Stimulated activated CD8-positive, alpha-beta memory T cell treated with anti-CD3 and anti-CD28 coated beads, Interleukin-4, amount 100 ng/mL, for 1 hour (primary cell): ENCODE data around the gene LTO1.
"Not testable (repeated sequence)": the region's sequence is repeated elsewhere in the genome, so short reads cannot be mapped to it uniquely, and the experiment has no call there.

Source experiments
- DNase-seq, 2 donors: peaks; one replicate each; pipeline ENCODE4 v3.0.0-alpha.2; 2020; ENCODE audit warnings: low read depth in 2 of 2, low spot score in 1 of 2

The LTO1 gene

GRCh38 chr11:69635804-69636511 is 39.2 kb downstream of the LTO1 start:
- no peak for DNase-seq

DNA sequence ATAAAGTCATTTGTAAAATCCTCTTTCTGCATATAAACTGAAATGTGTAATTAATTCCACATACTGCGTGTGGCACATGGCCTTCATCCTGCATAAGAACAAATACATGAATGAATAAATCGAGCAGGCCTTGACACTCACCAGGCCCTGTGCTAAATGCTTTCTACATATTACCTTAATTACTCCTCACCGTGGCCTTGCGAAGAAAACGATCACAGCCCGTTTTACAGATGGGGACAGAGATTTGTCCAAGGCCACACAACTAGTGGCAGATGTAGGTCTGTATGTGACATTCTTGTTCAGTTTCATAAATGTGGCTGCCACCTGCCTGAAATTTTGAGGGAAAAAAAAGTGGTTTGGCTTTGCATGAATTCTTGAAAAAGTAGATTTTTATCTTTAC is 40.0 kb downstream of the LTO1 start:
- DNase-seq = no peak

- no peak for DNase-seq
Measured at GRCh38 chr11:69634590-69634989, 40.6 kb downstream of the LTO1 start.

GRCh38 chr11:69634069-69634468 is 41.1 kb downstream of the LTO1 start:
- DNase-seq = no peak

GRCh38 chr11:69632900-69633299 is 42.3 kb downstream of the LTO1 start:
- DNase-seq = no peak

DNA sequence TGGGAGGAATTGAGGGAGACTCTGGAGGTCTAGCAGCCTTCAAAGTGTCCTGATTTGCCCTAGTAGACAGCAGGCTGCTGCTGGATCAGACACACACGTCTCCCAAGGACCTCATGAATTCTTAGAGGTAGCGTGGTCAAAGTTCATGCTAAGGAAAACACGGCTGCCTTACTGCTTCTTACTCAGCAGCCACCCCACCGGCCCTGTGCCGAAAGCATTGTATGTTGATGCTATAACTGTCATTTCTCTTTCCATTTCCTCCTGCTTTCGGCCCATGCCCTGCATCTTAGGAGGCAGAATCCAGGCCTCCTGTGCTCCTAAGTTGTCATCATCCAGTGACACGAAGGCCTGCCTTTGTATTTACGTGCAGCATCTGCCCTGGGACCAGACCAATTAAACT is 44.7 kb downstream of the LTO1 start:
- DNase-seq = no peak

DNA sequence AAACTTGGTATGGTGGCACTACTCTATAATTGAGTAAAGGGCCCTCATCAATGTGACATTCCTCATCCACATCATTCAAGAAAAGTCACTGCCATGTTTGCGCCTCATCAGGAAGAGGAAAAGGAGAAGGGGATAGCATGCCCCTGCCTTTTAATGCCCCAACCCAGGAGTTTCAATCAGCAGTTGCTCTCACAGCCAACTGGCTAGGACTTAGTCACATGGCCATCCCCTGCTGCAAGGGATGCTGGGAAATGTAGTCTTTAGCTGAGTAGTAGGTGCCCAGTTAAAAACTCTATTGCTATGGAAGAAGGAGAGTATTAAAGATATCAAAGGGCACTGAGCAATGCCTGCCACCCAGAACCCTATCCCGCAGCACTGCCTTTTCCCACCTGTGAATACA is 45.1 kb downstream of the LTO1 start:
- no peak for DNase-seq

DNA sequence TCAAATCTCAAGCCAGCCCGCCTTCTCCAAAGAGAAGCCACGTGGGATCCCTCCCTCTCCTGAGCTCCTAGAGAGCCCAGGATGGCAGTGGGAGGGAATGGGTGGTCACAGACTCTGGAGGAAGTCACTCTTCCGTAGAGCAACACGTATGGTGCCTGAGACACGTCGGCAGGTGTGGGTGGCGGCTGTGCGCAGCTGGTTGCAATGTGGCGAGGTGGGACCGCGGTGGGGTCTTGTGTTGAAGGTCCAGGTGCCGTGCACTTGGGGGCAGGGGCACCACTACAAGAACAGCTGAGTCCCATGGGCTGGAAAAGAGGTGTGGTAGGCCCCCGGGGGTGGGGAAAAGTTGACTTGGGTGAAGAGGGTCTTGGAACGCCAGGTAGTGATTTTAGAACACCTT is 47.6 kb downstream of the LTO1 start:
- DNase-seq = no peak

GRCh38 chr11:69625476-69625875 is 49.7 kb downstream of the LTO1 start:
- no peak for DNase-seq

DNA sequence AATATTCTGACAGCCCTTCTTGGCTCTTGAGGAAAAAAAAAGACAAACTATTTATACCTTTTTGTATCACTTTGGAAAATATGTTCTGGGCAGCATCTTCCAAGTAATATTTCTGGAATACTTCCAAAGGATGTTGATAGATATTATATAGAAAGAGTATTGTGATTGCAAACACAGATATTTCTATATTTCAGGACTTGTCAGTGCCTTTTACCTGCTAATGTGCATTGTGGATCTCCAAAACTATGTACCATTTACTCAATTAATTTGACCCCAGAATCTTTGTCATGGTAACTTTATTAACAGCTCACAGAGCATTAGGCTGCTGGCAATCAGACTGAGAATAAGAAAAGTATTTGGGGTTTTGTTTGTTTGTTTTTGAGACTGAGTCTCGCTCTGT is 50.9 kb downstream of the LTO1 start:
- no peak for DNase-seq

- not testable (repeated sequence) for DNase-seq
Measured at GRCh38 chr11:69622097-69622681, 53.0 kb downstream of the LTO1 start.

DNA sequence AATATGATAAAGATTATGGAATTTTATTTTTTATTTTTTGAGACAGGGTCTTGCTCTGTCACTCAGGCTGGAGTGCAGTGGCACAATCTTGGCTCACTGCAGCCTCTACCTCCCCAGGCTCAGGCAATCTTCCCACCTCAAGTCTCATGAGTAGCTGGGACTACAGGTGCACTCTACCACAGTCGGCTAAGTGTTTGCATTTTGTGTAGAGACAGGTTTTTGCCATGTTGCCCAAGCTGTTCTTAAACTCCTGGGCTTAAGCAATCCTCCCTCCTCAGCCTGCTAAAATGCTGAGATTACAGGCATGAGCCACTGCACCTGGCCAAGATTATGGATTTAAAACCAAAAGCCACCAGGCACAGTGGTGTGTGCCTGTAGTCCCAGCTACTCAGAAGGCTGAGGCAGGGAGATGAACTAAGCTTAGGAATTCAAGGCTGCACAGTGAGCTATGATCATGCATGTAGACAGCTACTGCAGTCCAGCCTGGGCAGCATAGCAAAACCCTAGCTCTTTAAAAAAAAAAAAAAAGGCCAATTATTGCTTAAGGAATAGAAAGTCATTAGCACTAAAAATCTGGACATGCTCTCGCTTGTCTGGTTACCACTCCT is 54.4 kb downstream of the LTO1 start:
- DNase-seq = no peak

DNA sequence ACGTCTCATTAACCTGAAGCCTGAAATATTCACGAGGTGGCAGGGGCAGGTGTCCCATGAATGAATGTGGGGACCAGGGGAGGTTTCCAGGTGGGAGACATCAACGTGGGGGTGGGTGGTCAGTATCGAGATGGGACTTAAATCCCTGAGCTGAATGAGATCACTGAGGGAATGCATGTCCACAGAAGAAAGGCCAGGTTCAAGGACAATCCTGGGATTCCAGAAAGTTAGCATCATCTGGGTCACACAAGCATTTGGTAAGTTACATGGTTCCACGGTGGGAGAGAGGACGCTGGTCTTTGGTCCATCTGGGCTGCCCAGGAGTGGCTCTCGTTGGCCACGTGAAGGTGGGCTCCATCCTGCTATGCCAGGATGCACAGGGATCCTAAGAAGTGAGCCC is 56.9 kb downstream of the LTO1 start:
- DNase-seq = no peak

GRCh38 chr11:69617682-69618081 is 57.5 kb downstream of the LTO1 start:
- no peak for DNase-seq

- DNase-seq = no peak
Measured at GRCh38 chr11:69617220-69617619, 57.9 kb downstream of the LTO1 start.
